NB4 (cell line): ENCODE data around the gene HS3ST5.

Source experiments
- TF ChIP-seq, protein P1 (sequence below): IDR thresholded peaks from one replicate; pipeline ENCODE4 v1.5.1; 2012; ENCODE audit warnings: low read depth, low read length
- TF ChIP-seq, protein P2 (sequence below): IDR thresholded peaks from 2 replicates; pipeline ENCODE4 v1.6.1; 2011; ENCODE audit warnings: low read depth, low read length

DNA sequence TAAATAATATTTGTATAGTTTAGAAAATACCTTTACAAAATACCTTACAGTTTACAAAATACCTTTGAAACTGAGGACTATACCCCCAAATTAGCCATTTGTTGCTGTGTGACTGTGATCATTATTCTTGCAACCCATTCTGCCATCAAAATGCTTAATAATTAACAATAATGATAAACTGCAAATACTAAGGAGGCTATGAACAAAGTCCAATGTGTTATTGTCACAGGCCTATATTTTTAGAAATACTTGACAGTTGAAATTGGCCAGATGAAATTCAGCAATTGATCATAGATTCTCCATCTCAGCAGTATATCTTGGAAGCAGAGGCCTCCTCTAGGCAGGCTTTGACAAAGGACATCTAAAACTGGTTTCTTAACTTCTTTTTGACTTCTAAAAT lies 178.6 kb downstream of the HS3ST5 start:
- TF ChIP-seq, protein P1, sequence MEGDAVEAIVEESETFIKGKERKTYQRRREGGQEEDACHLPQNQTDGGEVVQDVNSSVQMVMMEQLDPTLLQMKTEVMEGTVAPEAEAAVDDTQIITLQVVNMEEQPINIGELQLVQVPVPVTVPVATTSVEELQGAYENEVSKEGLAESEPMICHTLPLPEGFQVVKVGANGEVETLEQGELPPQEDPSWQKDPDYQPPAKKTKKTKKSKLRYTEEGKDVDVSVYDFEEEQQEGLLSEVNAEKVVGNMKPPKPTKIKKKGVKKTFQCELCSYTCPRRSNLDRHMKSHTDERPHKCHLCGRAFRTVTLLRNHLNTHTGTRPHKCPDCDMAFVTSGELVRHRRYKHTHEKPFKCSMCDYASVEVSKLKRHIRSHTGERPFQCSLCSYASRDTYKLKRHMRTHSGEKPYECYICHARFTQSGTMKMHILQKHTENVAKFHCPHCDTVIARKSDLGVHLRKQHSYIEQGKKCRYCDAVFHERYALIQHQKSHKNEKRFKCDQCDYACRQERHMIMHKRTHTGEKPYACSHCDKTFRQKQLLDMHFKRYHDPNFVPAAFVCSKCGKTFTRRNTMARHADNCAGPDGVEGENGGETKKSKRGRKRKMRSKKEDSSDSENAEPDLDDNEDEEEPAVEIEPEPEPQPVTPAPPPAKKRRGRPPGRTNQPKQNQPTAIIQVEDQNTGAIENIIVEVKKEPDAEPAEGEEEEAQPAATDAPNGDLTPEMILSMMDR: no peak
- TF ChIP-seq, protein P2, sequence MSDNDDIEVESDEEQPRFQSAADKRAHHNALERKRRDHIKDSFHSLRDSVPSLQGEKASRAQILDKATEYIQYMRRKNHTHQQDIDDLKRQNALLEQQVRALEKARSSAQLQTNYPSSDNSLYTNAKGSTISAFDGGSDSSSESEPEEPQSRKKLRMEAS: no peak
